Measurements from ENCODE around the gene ABCB6.

Gene ABCB6

GRCh38 chr2:219182331-219183150 lies 36.2 kb downstream of the ABCB6 start:
- DNase-seq: no peak

- DNase-seq: no peak
These were observed 37.2 kb downstream of the ABCB6 start for GRCh38 chr2:219181531-219181930.

- no peak for DNase-seq
These were observed 37.8 kb downstream of the ABCB6 start for GRCh38 chr2:219180961-219181360.

GRCh38 chr2:219179601-219180465 lies 38.9 kb downstream of the ABCB6 start:
- DNase-seq: no peak

- peak; percentile 50 to 53 for DNase-seq
These were observed 40.2 kb downstream of the ABCB6 start for GRCh38 chr2:219178377-219179175.

- DNase-seq: peak; percentile 77 to 79
These were observed 41.0 kb downstream of the ABCB6 start, which contains the start of gene RETREG2 for GRCh38 chr2:219177552-219178376. Gene RETREG2, plus strand, starts transcription at chr2:219178275. Its CDS starts 78 bp downstream, at chr2:219178353.

GRCh38 chr2:219176818-219177551 lies 41.8 kb downstream of the ABCB6 start, which contains the start of gene CNPPD1:
Gene CNPPD1, minus strand, starts transcription at chr2:219176925. Its CDS starts 97 bp downstream, at chr2:219176828.
- peak; percentile 87 to 89 for DNase-seq

GRCh38 chr2:219175928-219176817 lies 42.6 kb downstream of the ABCB6 start:
- DNase-seq: peak; percentile 41 to 47

- DNase-seq: no peak
These were observed 43.3 kb downstream of the ABCB6 start for GRCh38 chr2:219175486-219175885.

GRCh38 chr2:219174801-219175200 lies 44.0 kb downstream of the ABCB6 start:
- no peak for DNase-seq

- DNase-seq: no peak
These were observed 44.6 kb downstream of the ABCB6 start for GRCh38 chr2:219174146-219174545.

- no peak for DNase-seq
These were observed 45.6 kb downstream of the ABCB6 start for GRCh38 chr2:219173176-219173575.

- no peak for DNase-seq
These were observed 46.3 kb downstream of the ABCB6 start for GRCh38 chr2:219172231-219173154.

- DNase-seq: peak in 1 of 2 donors; percentile 46
These were observed 47.5 kb downstream of the ABCB6 start for GRCh38 chr2:219171231-219171651.

GRCh38 chr2:219169930-219170654 lies 48.7 kb downstream of the ABCB6 start, which contains the start of gene SLC23A3:
Gene SLC23A3, minus strand, starts transcription at chr2:219170029. Its CDS starts 45 bp downstream, at chr2:219169984.
- no peak for DNase-seq

- DNase-seq: no peak
These were observed 49.8 kb downstream of the ABCB6 start for GRCh38 chr2:219168932-219169331.

- no peak for DNase-seq
These were observed 50.2 kb downstream of the ABCB6 start for GRCh38 chr2:219168526-219168925.

GRCh38 chr2:219167997-219168396 lies 50.8 kb downstream of the ABCB6 start:
- DNase-seq: no peak
